ENCODE data around the gene TNIK. TPM values are rescaled to one million over a fixed set of nuclear protein-coding genes. Genes with fewer than 3 reads are reported as not detected.
"Not testable (repeated sequence)": the region's sequence is repeated elsewhere in the genome, so short reads cannot be mapped to it uniquely, and the experiment has no call there.

Gene TNIK
- total RNA-seq, 2 experiments from 2014 or later, result 55.2 to 56.9 TPM

DNA sequence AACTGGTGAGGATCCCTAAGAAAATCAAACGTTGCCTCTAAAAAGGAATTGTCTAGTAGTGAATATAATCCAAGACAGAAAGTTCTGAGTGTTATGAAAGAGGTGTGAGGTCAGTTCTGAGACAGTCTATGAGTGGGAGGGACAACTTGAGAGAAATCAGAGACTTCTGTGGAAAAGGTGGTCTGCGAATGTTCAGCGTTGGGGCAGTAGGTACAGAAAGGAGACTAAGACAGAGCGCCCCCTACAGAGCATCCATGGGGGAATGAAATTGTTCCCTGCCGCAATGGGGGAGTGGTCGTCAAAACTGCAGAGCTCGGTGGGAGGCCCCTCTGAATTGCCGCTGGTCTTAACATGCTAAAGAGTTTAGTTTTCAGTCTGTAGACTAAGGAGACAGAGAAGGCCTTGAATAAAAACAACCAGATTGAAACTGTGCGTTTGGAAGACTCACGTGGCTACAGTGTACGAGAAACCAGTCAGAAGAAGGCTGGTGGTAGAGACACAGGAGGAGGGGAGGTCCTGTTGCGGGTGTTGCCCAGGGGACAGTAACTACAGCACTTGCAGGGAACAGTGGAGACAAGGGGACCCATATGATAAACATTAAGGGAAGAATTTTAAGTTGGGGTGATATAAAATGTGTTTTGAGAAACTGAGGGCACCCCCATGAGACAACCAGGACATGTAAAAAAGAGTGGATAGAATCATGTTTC is 6.9 kb downstream of the TNIK start:
- CTCF ChIA-PET, result no interaction called here

DNA sequence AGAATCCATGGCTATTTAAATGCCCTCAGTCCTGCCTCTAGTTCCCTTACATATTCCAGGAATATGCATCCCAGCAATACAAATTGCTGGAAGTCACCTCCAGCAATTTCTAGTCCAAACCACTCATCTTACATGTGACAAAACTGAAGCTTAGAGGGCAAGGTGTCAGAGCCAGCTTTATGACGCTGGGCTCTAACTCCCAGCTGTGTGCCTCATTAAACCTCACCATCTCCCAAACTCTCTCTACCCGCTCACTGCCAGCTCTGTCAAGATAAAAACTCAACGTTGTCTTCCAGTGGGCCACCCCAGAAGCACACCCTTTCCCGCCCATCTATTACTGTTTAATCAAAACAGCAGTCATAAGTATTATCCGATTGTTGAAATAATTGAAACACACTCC is 7.9 kb downstream of the TNIK start:
- Mint-ChIP-seq H3K27me3 (no peaks in the 10 kb centered on the region), H3K4me1 (peaks cover 23% of the 10 kb centered on the region), H3K4me3 (no peak overlapping the region), H3K36me3 (ENCODE audit: low read depth) (peaks cover 15% of the 10 kb centered on the region), H3K27ac (no peak overlapping the region), H3K9me3 (no peaks in the 10 kb centered on the region)
- ChIA-PET CTCF (no interaction called here), POLR2A (no interaction called here)
- DNase-seq, result no peak

More for the DNA sequence above, 6.9 kb downstream of the TNIK start:
- peaks cover 25% of the 10 kb centered on the region for H3K4me1 Mint-ChIP-seq
- H3K9me3 Mint-ChIP-seq, result no peaks in the 10 kb centered on the region
- H3K27ac Mint-ChIP-seq, result no peak overlapping the region
- H3K27me3 Mint-ChIP-seq, result no peaks in the 10 kb centered on the region
- no peak overlapping the region for H3K4me3 Mint-ChIP-seq
- POLR2A ChIA-PET, result no interaction called here
- H3K36me3 Mint-ChIP-seq (ENCODE audit: low read depth), result peaks cover 15% of the 10 kb centered on the region
- DNase-seq, result no peak

DNA sequence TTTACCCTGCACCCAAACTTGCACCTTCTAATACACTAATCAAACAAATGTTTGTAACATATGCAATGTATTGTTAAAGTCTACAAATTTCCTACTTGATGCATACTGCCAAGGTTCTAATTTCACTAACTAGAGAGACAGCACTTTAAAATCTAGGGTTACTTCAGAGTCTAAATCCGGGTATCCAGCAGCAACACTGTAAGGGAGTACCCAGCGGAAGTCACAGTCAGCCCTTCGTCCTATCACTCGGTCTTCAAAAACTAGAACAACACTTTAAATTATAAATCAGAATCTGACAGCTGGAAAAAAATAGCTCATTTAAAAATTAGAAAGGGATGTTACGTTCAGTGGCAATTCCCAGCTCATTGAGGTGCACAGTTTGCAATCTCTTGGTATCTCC is 8.3 kb downstream of the TNIK start:
- CTCF ChIA-PET, result no interaction called here

GRCh38 chr3:171447579-171447891 is 12.7 kb downstream of the TNIK start:
- CTCF ChIA-PET, result interaction anchor here (0.7 kb wide), 1 partner anchor 18 kb away, joined by 3 read pairs; no protein-coding TSS in a partner anchor
- DNase-seq, H3K4me3 Mint-ChIP-seq, POLR2A ChIA-PET, H3K27ac Mint-ChIP-seq, H3K9me3 Mint-ChIP-seq, H3K27me3 Mint-ChIP-seq: not testable (repeated sequence)
- peaks cover 31% of the 10 kb centered on the region for H3K36me3 Mint-ChIP-seq (ENCODE audit: low read depth)
- peaks cover 31% of the 10 kb centered on the region for H3K4me1 Mint-ChIP-seq

More for the DNA sequence above, 8.3 kb downstream of the TNIK start:
- Mint-ChIP-seq H3K4me3 (no peak overlapping the region), H3K4me1 (peaks cover 22% of the 10 kb centered on the region), H3K27ac (no peak overlapping the region), H3K36me3 (ENCODE audit: low read depth) (peaks cover 15% of the 10 kb centered on the region), H3K27me3 (no peaks in the 10 kb centered on the region), H3K9me3 (no peaks in the 10 kb centered on the region)
- no peak for DNase-seq
- POLR2A ChIA-PET, result no interaction called here

DNA sequence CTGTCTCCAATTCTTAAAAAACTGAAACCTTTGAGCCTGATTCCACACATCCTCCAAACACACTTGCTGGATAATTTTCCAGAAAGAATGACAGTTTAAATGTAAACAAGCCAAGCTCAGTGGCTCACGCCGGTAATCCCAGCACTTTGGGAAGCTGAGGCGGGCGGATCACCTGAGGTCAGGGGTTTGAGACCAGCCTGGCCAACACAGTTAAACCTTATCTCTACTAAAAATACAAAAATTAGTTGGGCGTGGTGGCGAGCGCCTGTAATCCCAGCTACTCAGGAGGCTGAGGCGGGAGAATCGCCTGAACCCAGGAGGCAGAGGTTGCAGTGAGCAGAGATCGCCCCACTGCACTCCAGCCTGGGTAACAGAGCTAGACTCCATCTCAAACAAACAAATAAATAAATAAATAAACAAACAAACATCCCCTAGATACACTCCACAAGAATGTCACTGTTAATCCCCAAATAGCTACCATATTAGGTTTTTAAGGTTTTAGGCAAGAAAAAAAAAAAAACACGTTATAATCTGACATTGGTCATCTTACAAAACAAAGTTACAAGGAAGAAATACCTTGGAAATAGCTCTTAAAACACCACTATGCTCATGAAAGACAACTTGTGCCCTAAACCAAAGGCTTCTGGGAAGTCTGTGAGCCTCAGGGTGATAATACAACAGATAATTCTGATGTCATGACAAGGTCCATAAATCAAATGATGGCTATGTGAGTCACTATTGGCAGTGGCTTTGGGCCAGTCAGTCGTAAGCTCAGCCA is 13.2 kb downstream of the TNIK start:
- no peak for DNase-seq
- H3K9me3 Mint-ChIP-seq, result no peaks in the 10 kb centered on the region
- H3K4me1 Mint-ChIP-seq, result peaks cover 34% of the 10 kb centered on the region
- ChIA-PET POLR2A (no interaction called here), CTCF (interaction anchor here (0.7 to 1.7 kb wide), 2 partner anchors 9 to 19 kb away, joined by 3 to 6 read pairs; no protein-coding TSS in a partner anchor)
- no peak overlapping the region for H3K27ac Mint-ChIP-seq
- no peak overlapping the region for H3K4me3 Mint-ChIP-seq
- H3K36me3 Mint-ChIP-seq (ENCODE audit: low read depth), result peaks cover 32% of the 10 kb centered on the region
- H3K27me3 Mint-ChIP-seq, result no peaks in the 10 kb centered on the region

GRCh38 chr3:171446301-171446700 is 13.9 kb downstream of the TNIK start:
- Mint-ChIP-seq H3K27me3 (no peaks in the 10 kb centered on the region), H3K36me3 (ENCODE audit: low read depth) (peaks cover 32% of the 10 kb centered on the region), H3K9me3 (no peaks in the 10 kb centered on the region), H3K4me3 (no peak overlapping the region), H3K27ac (no peak overlapping the region), H3K4me1 (peaks cover 35% of the 10 kb centered on the region)
- CTCF ChIA-PET, result interaction anchor here (1.7 kb wide), 1 partner anchor 10 kb away, joined by 6 read pairs; no protein-coding TSS in a partner anchor
- POLR2A ChIA-PET, result no interaction called here
- DNase-seq, result no peak

- peaks cover 32% of the 10 kb centered on the region for H3K36me3 Mint-ChIP-seq (ENCODE audit: low read depth)
- H3K9me3 Mint-ChIP-seq, result no peaks in the 10 kb centered on the region
- POLR2A ChIA-PET, result no interaction called here
- H3K27me3 Mint-ChIP-seq, result no peaks in the 10 kb centered on the region
- no peak overlapping the region for H3K4me3 Mint-ChIP-seq
- CTCF ChIA-PET, result interaction anchor here (1.7 kb wide), 1 partner anchor 11 kb away, joined by 6 read pairs; no protein-coding TSS in a partner anchor
- H3K4me1 Mint-ChIP-seq, result peaks cover 35% of the 10 kb centered on the region
- no peak overlapping the region for H3K27ac Mint-ChIP-seq
- DNase-seq, result no peak
Measured at GRCh38 chr3:171445620-171446204, 14.5 kb downstream of the TNIK start.

DNA sequence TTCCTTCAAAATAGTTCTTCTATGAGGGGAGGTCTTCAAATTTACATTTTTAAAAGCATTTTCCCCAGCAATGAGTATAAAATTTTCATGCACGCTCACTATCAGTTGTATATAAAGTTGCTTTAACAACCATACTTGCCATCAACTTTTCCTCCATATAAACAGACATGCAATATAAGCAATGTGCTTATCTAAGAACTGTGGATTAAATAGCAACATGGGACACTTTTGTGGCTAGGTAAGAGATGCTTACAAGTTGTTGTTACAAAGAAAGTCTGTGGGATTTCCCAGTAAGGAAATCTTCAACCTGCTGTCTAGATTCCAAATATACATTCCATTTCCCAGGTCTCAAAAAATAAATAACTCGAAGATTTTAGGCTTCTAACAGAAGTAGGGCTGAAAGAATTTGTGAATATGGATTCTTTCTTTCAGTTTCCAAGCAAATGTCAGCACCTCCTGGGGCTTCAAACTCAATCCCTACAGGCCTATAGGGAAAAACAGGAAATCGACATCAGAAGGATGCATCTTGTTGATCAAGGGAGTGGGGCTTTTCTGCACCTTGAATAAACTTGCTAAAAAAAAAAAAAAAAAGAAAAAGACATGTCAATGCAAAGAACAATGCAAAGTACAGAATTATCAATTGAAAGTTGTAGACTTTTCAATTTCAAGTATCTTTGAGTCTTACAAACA is 16.1 kb downstream of the TNIK start:
- Mint-ChIP-seq H3K36me3 (ENCODE audit: low read depth) (peaks cover 36% of the 10 kb centered on the region), H3K27ac (no peak overlapping the region), H3K4me1 (peaks cover 35% of the 10 kb centered on the region), H3K4me3 (no peak overlapping the region), H3K9me3 (no peaks in the 10 kb centered on the region), H3K27me3 (no peaks in the 10 kb centered on the region)
- no peak for DNase-seq
- CTCF ChIA-PET, result no interaction called here
- POLR2A ChIA-PET, result no interaction called here

- POLR2A ChIA-PET, result no interaction called here
- CTCF ChIA-PET, result interaction anchor here (0.6 kb wide), 2 partner anchors 12 to 18 kb away, joined by 3 read pairs; no protein-coding TSS in a partner anchor
- DNase-seq, result no peak
- Mint-ChIP-seq H3K27ac (no peak overlapping the region), H3K4me3 (no peak overlapping the region), H3K36me3 (ENCODE audit: low read depth) (peaks cover 33% of the 10 kb centered on the region), H3K4me1 (peaks cover 38% of the 10 kb centered on the region), H3K27me3 (no peaks in the 10 kb centered on the region), H3K9me3 (no peaks in the 10 kb centered on the region)
Measured at GRCh38 chr3:171443211-171443957, 16.8 kb downstream of the TNIK start.

DNA sequence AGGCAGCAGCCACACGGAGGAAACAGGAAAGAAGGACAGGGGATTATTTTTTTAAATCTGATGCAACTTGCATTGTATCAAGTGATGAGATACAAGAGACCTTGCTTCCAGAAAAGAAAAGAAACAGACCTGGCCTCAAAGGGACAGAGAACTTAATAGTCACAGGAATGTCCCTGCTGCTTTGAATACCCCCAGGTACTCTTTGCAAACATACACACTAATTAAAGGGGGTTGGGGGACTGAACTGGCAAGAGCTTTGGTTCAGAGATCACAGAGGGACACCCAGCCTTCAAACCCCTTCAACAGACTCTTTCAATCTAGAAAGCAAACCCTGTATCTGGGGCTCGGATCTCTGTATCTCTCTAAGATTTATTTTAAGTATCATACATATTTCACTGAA is 18.0 kb downstream of the TNIK start:
- Mint-ChIP-seq H3K4me1 (peaks cover 42% of the 10 kb centered on the region), H3K4me3 (no peak overlapping the region), H3K9me3 (no peaks in the 10 kb centered on the region), H3K27ac (no peak overlapping the region), H3K27me3 (no peaks in the 10 kb centered on the region), H3K36me3 (ENCODE audit: low read depth) (peaks cover 33% of the 10 kb centered on the region)
- DNase-seq, result no peak
- CTCF ChIA-PET, result no interaction called here
- POLR2A ChIA-PET, result no interaction called here

GRCh38 chr3:171441381-171441780 is 18.8 kb downstream of the TNIK start:
- H3K4me1 Mint-ChIP-seq, result peaks cover 43% of the 10 kb centered on the region
- no peaks in the 10 kb centered on the region for H3K9me3 Mint-ChIP-seq
- no peak for DNase-seq
- H3K27me3 Mint-ChIP-seq, result no peaks in the 10 kb centered on the region
- H3K27ac Mint-ChIP-seq, result no peak overlapping the region
- peaks cover 33% of the 10 kb centered on the region for H3K36me3 Mint-ChIP-seq (ENCODE audit: low read depth)
- POLR2A ChIA-PET, result no interaction called here
- no peak overlapping the region for H3K4me3 Mint-ChIP-seq
- CTCF ChIA-PET, result no interaction called here

DNA sequence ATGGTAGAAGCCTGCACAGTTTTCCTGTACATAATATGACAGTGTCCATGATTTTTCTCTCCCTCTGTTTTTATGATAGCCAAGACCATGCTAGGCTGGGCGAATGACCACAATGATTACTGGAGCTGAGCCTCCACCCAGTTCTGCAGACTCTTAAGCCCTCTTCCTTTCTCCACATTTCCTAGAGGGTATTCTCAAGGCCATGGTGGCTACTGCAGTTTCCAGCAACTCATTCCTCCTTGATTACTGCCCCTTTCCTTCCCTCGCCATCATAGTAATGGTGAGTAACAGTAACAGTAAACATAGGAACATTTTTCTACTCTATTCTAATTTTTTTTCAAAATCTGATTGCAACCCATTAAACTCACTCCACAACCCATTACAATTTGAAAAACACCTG is 20.2 kb downstream of the TNIK start:
- no peak for DNase-seq
- no peaks in the 10 kb centered on the region for H3K9me3 Mint-ChIP-seq
- ChIA-PET POLR2A (no interaction called here), CTCF (interaction anchor here (0.9 kb wide), 1 partner anchor 9 kb away, joined by 3 read pairs; no protein-coding TSS in a partner anchor)
- no peaks in the 10 kb centered on the region for H3K27me3 Mint-ChIP-seq
- no peak overlapping the region for H3K27ac Mint-ChIP-seq
- H3K4me3 Mint-ChIP-seq, result no peak overlapping the region
- peaks cover 28% of the 10 kb centered on the region for H3K36me3 Mint-ChIP-seq (ENCODE audit: low read depth)
- H3K4me1 Mint-ChIP-seq, result peaks cover 39% of the 10 kb centered on the region
